Measurements from ENCODE around the gene DNMT3B. TPM values are rescaled to one million over a fixed set of nuclear protein-coding genes. Genes with fewer than 3 reads are reported as not detected.

DNMT3B gene
- total RNA-seq, 1 experiment from 2014 or later = 3.5 TPM

DNA sequence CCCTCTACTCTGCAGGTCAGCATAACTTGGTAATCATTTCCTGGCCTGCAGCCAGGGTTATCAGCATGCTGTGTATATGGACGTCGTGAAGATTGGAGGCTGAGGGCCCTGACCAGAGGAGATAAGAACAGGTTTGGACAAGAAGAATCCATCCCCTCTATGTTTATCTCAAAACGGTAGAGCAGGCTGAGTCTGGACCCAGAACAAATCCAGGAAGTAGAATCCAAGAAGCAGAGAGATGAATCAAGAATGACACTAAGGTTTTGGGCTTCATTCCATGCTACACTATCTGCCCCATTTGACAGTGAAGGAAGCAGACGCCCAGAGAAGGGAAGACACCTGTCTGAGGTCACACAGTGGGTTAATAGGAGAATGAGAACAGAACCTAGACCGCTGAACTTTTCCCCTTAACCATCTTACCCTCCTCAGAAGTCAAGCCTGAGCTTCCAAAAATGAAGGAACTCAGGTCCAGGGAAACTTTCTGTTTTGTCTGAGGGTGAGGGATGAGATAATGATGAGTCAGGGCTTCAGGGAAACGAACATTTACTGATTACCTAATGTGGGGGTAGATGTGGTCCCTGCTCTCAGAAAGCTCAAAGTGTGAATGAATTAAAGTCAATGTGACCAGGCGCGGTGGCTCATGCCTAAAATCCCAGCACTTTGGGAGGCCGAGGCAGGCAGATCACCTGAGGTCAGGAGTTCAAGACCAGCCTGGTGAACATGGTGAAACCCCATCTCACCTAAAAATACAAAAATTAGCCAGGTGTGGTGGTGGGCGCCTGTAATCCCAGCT lies 9.5 kb upstream of the DNMT3B start:
- no peaks in the 10 kb centered on the region for H3K27me3 ChIP-seq (ENCODE audit: control insufficient read depth, insufficient read depth, low read length)

DNA sequence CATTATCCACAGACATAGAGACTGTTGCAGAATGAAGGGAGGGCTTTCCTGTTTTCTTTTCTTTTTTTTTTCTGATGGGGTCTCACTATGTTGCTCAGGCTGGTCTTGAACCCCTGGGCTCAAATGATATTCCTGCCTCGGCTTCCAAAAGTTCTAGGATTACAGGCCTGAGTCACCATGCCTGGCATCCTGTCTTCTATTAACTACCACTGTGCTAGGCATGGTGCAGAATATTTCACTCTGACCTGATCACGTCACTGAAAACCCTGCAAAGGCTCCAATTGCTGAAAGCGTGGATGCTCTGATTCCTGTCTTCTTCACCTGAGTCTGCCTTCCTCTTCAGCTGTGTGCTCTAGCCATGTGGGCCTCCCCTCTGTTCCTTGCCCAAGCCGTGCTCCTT lies 8.5 kb upstream of the DNMT3B start:
- ATAC-seq (no peak), DNase-seq (ENCODE audit: low read depth, low spot score) (no peak)
- Histone ChIP-seq H3K4me3 (ENCODE audit: low read depth in 2 of 2, low read length in 2 of 2) (no peak overlapping the region), H3K9me3 (ENCODE audit: control insufficient read depth, insufficient read depth, low read depth, low read length) (no peaks in the 10 kb centered on the region), H3K4me1 (ENCODE audit: control insufficient read depth, insufficient read depth, low read length) (no peaks in the 10 kb centered on the region), H3K27me3 (ENCODE audit: control insufficient read depth, insufficient read depth, low read length) (no peaks in the 10 kb centered on the region), H3K36me3 (ENCODE audit: control insufficient read depth, insufficient read depth, low read length) (no peaks in the 10 kb centered on the region), H3K27ac (ENCODE audit: low read length) (no peak overlapping the region)
- intact Hi-C loops (cut with micrococcal nuclease; ENCODE audit: unreplicated experiment) (no loop called here), in situ Hi-C loops (cut with HindIII; ENCODE audit: low pct_unique_long_range_greater_than_20kb, low sequenced_read_pairs) (no loop called here)
- ChIA-PET CTCF (no interaction called here), POLR2A (interaction anchor here (0.6 kb wide), 1 partner anchor 61 kb away, joined by 12 read pairs; no protein-coding TSS in a partner anchor)
- TF ChIP-seq POLR2AphosphoS5 (IDR thresholded peaks at IDR 0.05; ENCODE audit: low read depth, low read length) (no peak), TCF7L2 (IDR thresholded peaks at IDR 0.05; ENCODE audit: low read depth, low read length) (no peak), SIN3A (IDR thresholded peaks at IDR 0.05; ENCODE audit: borderline replicate concordance, insufficient read depth, low read depth, low read length) (no peak)
- TF ChIP-seq, protein P1, sequence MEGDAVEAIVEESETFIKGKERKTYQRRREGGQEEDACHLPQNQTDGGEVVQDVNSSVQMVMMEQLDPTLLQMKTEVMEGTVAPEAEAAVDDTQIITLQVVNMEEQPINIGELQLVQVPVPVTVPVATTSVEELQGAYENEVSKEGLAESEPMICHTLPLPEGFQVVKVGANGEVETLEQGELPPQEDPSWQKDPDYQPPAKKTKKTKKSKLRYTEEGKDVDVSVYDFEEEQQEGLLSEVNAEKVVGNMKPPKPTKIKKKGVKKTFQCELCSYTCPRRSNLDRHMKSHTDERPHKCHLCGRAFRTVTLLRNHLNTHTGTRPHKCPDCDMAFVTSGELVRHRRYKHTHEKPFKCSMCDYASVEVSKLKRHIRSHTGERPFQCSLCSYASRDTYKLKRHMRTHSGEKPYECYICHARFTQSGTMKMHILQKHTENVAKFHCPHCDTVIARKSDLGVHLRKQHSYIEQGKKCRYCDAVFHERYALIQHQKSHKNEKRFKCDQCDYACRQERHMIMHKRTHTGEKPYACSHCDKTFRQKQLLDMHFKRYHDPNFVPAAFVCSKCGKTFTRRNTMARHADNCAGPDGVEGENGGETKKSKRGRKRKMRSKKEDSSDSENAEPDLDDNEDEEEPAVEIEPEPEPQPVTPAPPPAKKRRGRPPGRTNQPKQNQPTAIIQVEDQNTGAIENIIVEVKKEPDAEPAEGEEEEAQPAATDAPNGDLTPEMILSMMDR (IDR thresholded peaks at IDR 0.05) = no peak
- TF ChIP-seq, protein P2, sequence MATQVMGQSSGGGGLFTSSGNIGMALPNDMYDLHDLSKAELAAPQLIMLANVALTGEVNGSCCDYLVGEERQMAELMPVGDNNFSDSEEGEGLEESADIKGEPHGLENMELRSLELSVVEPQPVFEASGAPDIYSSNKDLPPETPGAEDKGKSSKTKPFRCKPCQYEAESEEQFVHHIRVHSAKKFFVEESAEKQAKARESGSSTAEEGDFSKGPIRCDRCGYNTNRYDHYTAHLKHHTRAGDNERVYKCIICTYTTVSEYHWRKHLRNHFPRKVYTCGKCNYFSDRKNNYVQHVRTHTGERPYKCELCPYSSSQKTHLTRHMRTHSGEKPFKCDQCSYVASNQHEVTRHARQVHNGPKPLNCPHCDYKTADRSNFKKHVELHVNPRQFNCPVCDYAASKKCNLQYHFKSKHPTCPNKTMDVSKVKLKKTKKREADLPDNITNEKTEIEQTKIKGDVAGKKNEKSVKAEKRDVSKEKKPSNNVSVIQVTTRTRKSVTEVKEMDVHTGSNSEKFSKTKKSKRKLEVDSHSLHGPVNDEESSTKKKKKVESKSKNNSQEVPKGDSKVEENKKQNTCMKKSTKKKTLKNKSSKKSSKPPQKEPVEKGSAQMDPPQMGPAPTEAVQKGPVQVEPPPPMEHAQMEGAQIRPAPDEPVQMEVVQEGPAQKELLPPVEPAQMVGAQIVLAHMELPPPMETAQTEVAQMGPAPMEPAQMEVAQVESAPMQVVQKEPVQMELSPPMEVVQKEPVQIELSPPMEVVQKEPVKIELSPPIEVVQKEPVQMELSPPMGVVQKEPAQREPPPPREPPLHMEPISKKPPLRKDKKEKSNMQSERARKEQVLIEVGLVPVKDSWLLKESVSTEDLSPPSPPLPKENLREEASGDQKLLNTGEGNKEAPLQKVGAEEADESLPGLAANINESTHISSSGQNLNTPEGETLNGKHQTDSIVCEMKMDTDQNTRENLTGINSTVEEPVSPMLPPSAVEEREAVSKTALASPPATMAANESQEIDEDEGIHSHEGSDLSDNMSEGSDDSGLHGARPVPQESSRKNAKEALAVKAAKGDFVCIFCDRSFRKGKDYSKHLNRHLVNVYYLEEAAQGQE (IDR thresholded peaks at IDR 0.05; ENCODE audit: insufficient read depth in 1 of 2, low read depth in 2 of 2, low read length in 1 of 2) = no peak
- BruUV-seq (replicated peaks) = no TSS peak

More for the DNA sequence above, 9.5 kb upstream of the DNMT3B start:
- no peak for TF ChIP-seq TCF7L2 (IDR thresholded peaks at IDR 0.05; ENCODE audit: low read depth, low read length)
- TF ChIP-seq, protein P1 (IDR thresholded peaks at IDR 0.05) = no peak
- no peak for TF ChIP-seq SIN3A (IDR thresholded peaks at IDR 0.05; ENCODE audit: borderline replicate concordance, insufficient read depth, low read depth, low read length)
- no peak for TF ChIP-seq POLR2AphosphoS5 (IDR thresholded peaks at IDR 0.05; ENCODE audit: low read depth, low read length)
- TF ChIP-seq, protein P2 (IDR thresholded peaks at IDR 0.05; ENCODE audit: insufficient read depth in 1 of 2, low read depth in 2 of 2, low read length in 1 of 2) = no peak
- no TSS peak for BruUV-seq (replicated peaks)
- CTCF ChIA-PET = no interaction called here
- Histone ChIP-seq H3K4me1 (ENCODE audit: control insufficient read depth, insufficient read depth, low read length) (no peaks in the 10 kb centered on the region), H3K9me3 (ENCODE audit: control insufficient read depth, insufficient read depth, low read depth, low read length) (no peaks in the 10 kb centered on the region), H3K4me3 (ENCODE audit: low read depth in 2 of 2, low read length in 2 of 2) (no peak overlapping the region), H3K36me3 (ENCODE audit: control insufficient read depth, insufficient read depth, low read length) (no peaks in the 10 kb centered on the region), H3K27ac (ENCODE audit: low read length) (no peak overlapping the region)
- in situ Hi-C loops (cut with HindIII; ENCODE audit: low pct_unique_long_range_greater_than_20kb, low sequenced_read_pairs) = no loop called here
- DNase-seq (ENCODE audit: low read depth, low spot score) = no peak
- ATAC-seq = no peak
- intact Hi-C loops (cut with micrococcal nuclease; ENCODE audit: unreplicated experiment) = no loop called here
- POLR2A ChIA-PET = interaction anchor here (0.5 kb wide), 1 partner anchor 31 kb away, joined by 11 read pairs; no protein-coding TSS in a partner anchor
